ENCODE data around the gene OLFML2A. TPM values are rescaled to one million over a fixed set of nuclear protein-coding genes. Genes with fewer than 3 reads are reported as not detected.
"Not testable (repeated sequence)": the region's sequence is repeated elsewhere in the genome, so short reads cannot be mapped to it uniquely, and the experiment has no call there.

The OLFML2A gene
- total and polyA plus RNA-seq, 2 donors (not counting 1 experiment from before 2014, with no cell fraction given) = 0.76 to 0.88 TPM

GRCh38 chr9:124843456-124844034, 66.6 kb downstream of the OLFML2A start:
- CTCF ChIA-PET = interaction anchor here (4.0 kb wide), 1 partner anchor 9 kb away, joined by 19 read pairs; the partner anchor contains the start of gene WDR38
- no peaks in the 10 kb centered on the region for H3K4me1 Mint-ChIP-seq
- ATAC-seq (ENCODE audit: low read depth) = no peak

GRCh38 chr9:124844291-124844690, 67.4 kb downstream of the OLFML2A start:
- H3K4me2 ChIP-seq (replicated peaks; ENCODE audit: low read depth, low read length, poor library complexity, severe bottlenecking) = no peak overlapping the region
- peaks cover 0 to 6% (median 0%) of the 10 kb centered on the region in 4 experiments for H3K27me3 ChIP-seq (replicated peaks in 1 of 4; ENCODE audit: control extremely low read depth in 1 of 4, control insufficient read depth in 3 of 4, insufficient read depth in 4 of 4, low read length in 3 of 4)
- H3K36me3 ChIP-seq (replicated peaks in 1 of 2; ENCODE audit: control extremely low read depth in 1 of 2, control insufficient read depth in 1 of 2, extremely low read depth in 1 of 2, insufficient read depth in 2 of 2, low read length in 1 of 2) = no peaks in the 10 kb centered on the region
- TF ChIP-seq, protein P1, sequence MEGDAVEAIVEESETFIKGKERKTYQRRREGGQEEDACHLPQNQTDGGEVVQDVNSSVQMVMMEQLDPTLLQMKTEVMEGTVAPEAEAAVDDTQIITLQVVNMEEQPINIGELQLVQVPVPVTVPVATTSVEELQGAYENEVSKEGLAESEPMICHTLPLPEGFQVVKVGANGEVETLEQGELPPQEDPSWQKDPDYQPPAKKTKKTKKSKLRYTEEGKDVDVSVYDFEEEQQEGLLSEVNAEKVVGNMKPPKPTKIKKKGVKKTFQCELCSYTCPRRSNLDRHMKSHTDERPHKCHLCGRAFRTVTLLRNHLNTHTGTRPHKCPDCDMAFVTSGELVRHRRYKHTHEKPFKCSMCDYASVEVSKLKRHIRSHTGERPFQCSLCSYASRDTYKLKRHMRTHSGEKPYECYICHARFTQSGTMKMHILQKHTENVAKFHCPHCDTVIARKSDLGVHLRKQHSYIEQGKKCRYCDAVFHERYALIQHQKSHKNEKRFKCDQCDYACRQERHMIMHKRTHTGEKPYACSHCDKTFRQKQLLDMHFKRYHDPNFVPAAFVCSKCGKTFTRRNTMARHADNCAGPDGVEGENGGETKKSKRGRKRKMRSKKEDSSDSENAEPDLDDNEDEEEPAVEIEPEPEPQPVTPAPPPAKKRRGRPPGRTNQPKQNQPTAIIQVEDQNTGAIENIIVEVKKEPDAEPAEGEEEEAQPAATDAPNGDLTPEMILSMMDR (IDR thresholded peaks at IDR 0.05) = no peak
- TF ChIP-seq EZH2 (IDR thresholded peaks at IDR 0.05; ENCODE audit: borderline replicate concordance, insufficient read depth, low read depth, low read length, poor library complexity, severe bottlenecking) = no peak
- Mint-ChIP-seq H3K27ac (no peak overlapping the region), H3K4me1 (no peaks in the 10 kb centered on the region), H3K4me3 (no peak overlapping the region), H3K9me3 (ENCODE audit: insufficient read depth) (no peaks in the 10 kb centered on the region), H3K27me3 (peaks cover 3% of the 10 kb centered on the region)
- H2AFZ ChIP-seq (ENCODE audit: insufficient read depth, low read depth, low read length, poor library complexity, severe bottlenecking) = no peak overlapping the region
- no peak overlapping the region for H3K4me3 ChIP-seq (ENCODE audit: control extremely low read depth in 1 of 5, extremely low read depth in 1 of 5, insufficient read depth in 1 of 5, low read depth in 2 of 5, low read length in 4 of 5)
- no peaks in the 10 kb centered on the region for H4K20me1 ChIP-seq (ENCODE audit: control insufficient read depth, insufficient read depth, low read length, poor library complexity, severe bottlenecking)
- no peak overlapping the region for H3K9ac ChIP-seq (ENCODE audit: low read length)
- 70% methylated on average over 4 of the region's 4 CpGs for WGBS (ENCODE audit: insufficient coverage)
- no peak for ATAC-seq (ENCODE audit: low read depth)
- H3K9me3 ChIP-seq (ENCODE audit: control extremely low read depth in 1 of 3, control insufficient read depth in 2 of 3, insufficient read depth in 1 of 3, low read length in 2 of 3) = no peaks in the 10 kb centered on the region
- intact Hi-C loops (cut with micrococcal nuclease) = no loop called here
- no peaks in the 10 kb centered on the region for H3K4me1 ChIP-seq (ENCODE audit: control insufficient read depth in 2 of 2, insufficient read depth in 2 of 2, low read length in 2 of 2)
- no peaks in the 10 kb centered on the region for H3K79me2 ChIP-seq (ENCODE audit: control insufficient read depth, insufficient read depth, low read length)
- no peak overlapping the region for H3K27ac ChIP-seq (ENCODE audit: low read length in 2 of 2)
- ChIA-PET POLR2A (no interaction called here), CTCF (interaction anchor here (0.7 to 0.8 kb wide), 3 partner anchors 30 to 71 kb away, joined by 3 to 4 read pairs (median 4); no protein-coding TSS in a partner anchor)
- no peak for DNase-seq

More at GRCh38 chr9:124843456-124844034, 66.6 kb downstream of the OLFML2A start:
- Histone ChIP-seq H3K27ac (ENCODE audit: low read length in 2 of 2) (no peak overlapping the region), H3K27me3 (replicated peaks in 1 of 4; ENCODE audit: control extremely low read depth in 1 of 4, control insufficient read depth in 3 of 4, insufficient read depth in 4 of 4, low read length in 3 of 4) (peaks cover 0 to 6% (median 0%) of the 10 kb centered on the region in 4 experiments), H3K4me2 (replicated peaks; ENCODE audit: low read depth, low read length, poor library complexity, severe bottlenecking) (no peak overlapping the region), H3K4me1 (ENCODE audit: control insufficient read depth in 2 of 2, insufficient read depth in 2 of 2, low read length in 2 of 2) (no peaks in the 10 kb centered on the region), H4K20me1 (ENCODE audit: control insufficient read depth, insufficient read depth, low read length, poor library complexity, severe bottlenecking) (no peaks in the 10 kb centered on the region), H3K36me3 (replicated peaks in 1 of 2; ENCODE audit: control extremely low read depth in 1 of 2, control insufficient read depth in 1 of 2, extremely low read depth in 1 of 2, insufficient read depth in 2 of 2, low read length in 1 of 2) (no peaks in the 10 kb centered on the region), H3K79me2 (ENCODE audit: control insufficient read depth, insufficient read depth, low read length) (no peaks in the 10 kb centered on the region), H3K4me3 (ENCODE audit: control extremely low read depth in 1 of 5, extremely low read depth in 1 of 5, insufficient read depth in 1 of 5, low read depth in 2 of 5, low read length in 4 of 5) (no peak overlapping the region), H2AFZ (ENCODE audit: insufficient read depth, low read depth, low read length, poor library complexity, severe bottlenecking) (no peak overlapping the region), H3K9me3 (ENCODE audit: control extremely low read depth in 1 of 3, control insufficient read depth in 2 of 3, insufficient read depth in 1 of 3, low read length in 2 of 3) (no peaks in the 10 kb centered on the region), H3K9ac (ENCODE audit: low read length) (no peak overlapping the region)
- peaks cover 3% of the 10 kb centered on the region for H3K27me3 Mint-ChIP-seq
- DNase-seq = no peak
- H3K9me3 Mint-ChIP-seq (ENCODE audit: insufficient read depth) = no peaks in the 10 kb centered on the region
- TF ChIP-seq, protein P1 (IDR thresholded peaks at IDR 0.05) = no peak
- TF ChIP-seq EZH2 (IDR thresholded peaks at IDR 0.05; ENCODE audit: borderline replicate concordance, insufficient read depth, low read depth, low read length, poor library complexity, severe bottlenecking) = no peak
- intact Hi-C loops (cut with micrococcal nuclease) = no loop called here
- POLR2A ChIA-PET = no interaction called here
- 86% methylated on average over 10 of the region's 11 CpGs for WGBS (ENCODE audit: insufficient coverage)
- no peak overlapping the region for H3K4me3 Mint-ChIP-seq
- H3K27ac Mint-ChIP-seq = no peak overlapping the region

- ATAC-seq (ENCODE audit: low read depth) = not testable (repeated sequence)
- WGBS (ENCODE audit: insufficient coverage) = no CpG with 5 or more reads among the region's 9 CpGs
- CTCF ChIA-PET = interaction anchor here (0.7 to 1.7 kb wide), 3 partner anchors 70 to 629 kb away, joined by 3 to 6 read pairs (median 5); partner anchors contain the start of gene OLFML2A
Observed at GRCh38 chr9:124846467-124846866, 69.5 kb downstream of the OLFML2A start.

More at GRCh38 chr9:124846467-124846866, 69.5 kb downstream of the OLFML2A start:
- H3K9me3 Mint-ChIP-seq (ENCODE audit: insufficient read depth); H3K9me3 ChIP-seq (ENCODE audit: control extremely low read depth in 1 of 3, control insufficient read depth in 2 of 3, insufficient read depth in 1 of 3, low read length in 2 of 3); H3K4me1 ChIP-seq (ENCODE audit: control insufficient read depth in 2 of 2, insufficient read depth in 2 of 2, low read length in 2 of 2); DNase-seq; H3K36me3 ChIP-seq (replicated peaks in 1 of 2; ENCODE audit: control extremely low read depth in 1 of 2, control insufficient read depth in 1 of 2, extremely low read depth in 1 of 2, insufficient read depth in 2 of 2, low read length in 1 of 2); H3K27ac Mint-ChIP-seq; intact Hi-C loops (cut with micrococcal nuclease); H3K4me3 ChIP-seq (ENCODE audit: control extremely low read depth in 1 of 5, extremely low read depth in 1 of 5, insufficient read depth in 1 of 5, low read depth in 2 of 5, low read length in 4 of 5); H3K27ac ChIP-seq (ENCODE audit: low read length in 2 of 2); H3K4me2 ChIP-seq (replicated peaks; ENCODE audit: low read depth, low read length, poor library complexity, severe bottlenecking); H3K27me3 Mint-ChIP-seq; H2AFZ ChIP-seq (ENCODE audit: insufficient read depth, low read depth, low read length, poor library complexity, severe bottlenecking); H3K9ac ChIP-seq (ENCODE audit: low read length); H3K4me3 Mint-ChIP-seq; H3K27me3 ChIP-seq (replicated peaks in 1 of 4; ENCODE audit: control extremely low read depth in 1 of 4, control insufficient read depth in 3 of 4, insufficient read depth in 4 of 4, low read length in 3 of 4); H4K20me1 ChIP-seq (ENCODE audit: control insufficient read depth, insufficient read depth, low read length, poor library complexity, severe bottlenecking); H3K4me1 Mint-ChIP-seq; H3K79me2 ChIP-seq (ENCODE audit: control insufficient read depth, insufficient read depth, low read length); POLR2A ChIA-PET: not testable (repeated sequence)

Data from B cell (primary cell).